ENCODE results near the gene RFX5. TPM values are rescaled to one million over a fixed set of nuclear protein-coding genes. Genes with fewer than 3 reads are reported as not detected.

The RFX5 gene
- polyA plus RNA-seq, 2 of the 4 experiments (the other 2 are of a cell fraction) = 55.9 to 60.1 TPM

DNA sequence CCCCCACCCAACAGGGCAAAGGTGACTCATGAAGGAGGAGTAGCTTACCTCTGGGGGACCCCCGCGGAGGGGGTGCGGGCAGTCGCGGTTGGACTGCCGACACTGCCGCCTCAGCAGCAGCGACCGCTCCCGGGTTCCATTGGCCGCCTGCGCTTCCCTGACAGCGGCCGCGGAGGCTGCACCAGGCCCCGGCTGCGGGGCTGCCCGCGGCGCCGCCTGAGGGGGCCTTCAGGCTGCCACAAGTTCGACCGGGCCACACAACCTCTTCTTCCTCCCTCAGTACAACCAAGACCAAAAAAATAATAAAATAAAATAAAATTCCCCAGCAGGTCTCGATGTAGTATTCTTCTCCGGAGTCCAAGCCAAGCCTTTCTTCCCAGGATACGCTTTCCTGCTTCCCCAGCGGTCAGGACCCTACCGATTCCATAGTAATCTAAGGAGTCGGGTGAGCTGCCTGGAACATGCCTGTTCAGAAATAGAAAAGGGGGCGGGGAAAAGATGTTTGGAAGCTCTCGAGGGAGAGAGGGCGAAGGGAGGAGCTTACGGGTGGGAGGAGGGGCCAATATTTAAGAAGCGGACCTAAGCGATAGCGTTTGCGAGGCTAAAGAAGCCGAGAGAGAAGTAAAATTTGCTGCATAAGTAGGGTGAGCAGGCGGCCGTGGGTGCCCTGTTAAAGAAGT, 19.7 kb downstream of the RFX5 start, which contains the start of gene PI4KB (continued):
- no peak for TF ChIP-seq TP53 (CRISPR knock-in tag; IDR thresholded peaks at IDR 0.05)
- no peak for TF ChIP-seq CBX2 (IDR thresholded peaks at IDR 0.05; ENCODE audit: borderline replicate concordance, low read depth)
- TF ChIP-seq RARB (CRISPR knock-in tag; IDR thresholded peaks at IDR 0.05) = no peak
- TF ChIP-seq, protein P1, sequence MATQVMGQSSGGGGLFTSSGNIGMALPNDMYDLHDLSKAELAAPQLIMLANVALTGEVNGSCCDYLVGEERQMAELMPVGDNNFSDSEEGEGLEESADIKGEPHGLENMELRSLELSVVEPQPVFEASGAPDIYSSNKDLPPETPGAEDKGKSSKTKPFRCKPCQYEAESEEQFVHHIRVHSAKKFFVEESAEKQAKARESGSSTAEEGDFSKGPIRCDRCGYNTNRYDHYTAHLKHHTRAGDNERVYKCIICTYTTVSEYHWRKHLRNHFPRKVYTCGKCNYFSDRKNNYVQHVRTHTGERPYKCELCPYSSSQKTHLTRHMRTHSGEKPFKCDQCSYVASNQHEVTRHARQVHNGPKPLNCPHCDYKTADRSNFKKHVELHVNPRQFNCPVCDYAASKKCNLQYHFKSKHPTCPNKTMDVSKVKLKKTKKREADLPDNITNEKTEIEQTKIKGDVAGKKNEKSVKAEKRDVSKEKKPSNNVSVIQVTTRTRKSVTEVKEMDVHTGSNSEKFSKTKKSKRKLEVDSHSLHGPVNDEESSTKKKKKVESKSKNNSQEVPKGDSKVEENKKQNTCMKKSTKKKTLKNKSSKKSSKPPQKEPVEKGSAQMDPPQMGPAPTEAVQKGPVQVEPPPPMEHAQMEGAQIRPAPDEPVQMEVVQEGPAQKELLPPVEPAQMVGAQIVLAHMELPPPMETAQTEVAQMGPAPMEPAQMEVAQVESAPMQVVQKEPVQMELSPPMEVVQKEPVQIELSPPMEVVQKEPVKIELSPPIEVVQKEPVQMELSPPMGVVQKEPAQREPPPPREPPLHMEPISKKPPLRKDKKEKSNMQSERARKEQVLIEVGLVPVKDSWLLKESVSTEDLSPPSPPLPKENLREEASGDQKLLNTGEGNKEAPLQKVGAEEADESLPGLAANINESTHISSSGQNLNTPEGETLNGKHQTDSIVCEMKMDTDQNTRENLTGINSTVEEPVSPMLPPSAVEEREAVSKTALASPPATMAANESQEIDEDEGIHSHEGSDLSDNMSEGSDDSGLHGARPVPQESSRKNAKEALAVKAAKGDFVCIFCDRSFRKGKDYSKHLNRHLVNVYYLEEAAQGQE (IDR thresholded peaks at IDR 0.05) = no peak
- peak; percentile 59 to 73; a peak in 4 of 5 replicates for TF ChIP-seq JUN (IDR thresholded peaks at IDR 0.05)
- TF ChIP-seq MAZ (IDR thresholded peaks at IDR 0.05; ENCODE audit: borderline replicate concordance, low read depth, low read length) = no peak
- TF ChIP-seq, protein P2, sequence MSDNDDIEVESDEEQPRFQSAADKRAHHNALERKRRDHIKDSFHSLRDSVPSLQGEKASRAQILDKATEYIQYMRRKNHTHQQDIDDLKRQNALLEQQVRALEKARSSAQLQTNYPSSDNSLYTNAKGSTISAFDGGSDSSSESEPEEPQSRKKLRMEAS (IDR thresholded peaks at IDR 0.05) = 0 out of 2 replicates have a peak, but pooled peaks have one; percentile 20
- TF ChIP-seq, protein P3, sequence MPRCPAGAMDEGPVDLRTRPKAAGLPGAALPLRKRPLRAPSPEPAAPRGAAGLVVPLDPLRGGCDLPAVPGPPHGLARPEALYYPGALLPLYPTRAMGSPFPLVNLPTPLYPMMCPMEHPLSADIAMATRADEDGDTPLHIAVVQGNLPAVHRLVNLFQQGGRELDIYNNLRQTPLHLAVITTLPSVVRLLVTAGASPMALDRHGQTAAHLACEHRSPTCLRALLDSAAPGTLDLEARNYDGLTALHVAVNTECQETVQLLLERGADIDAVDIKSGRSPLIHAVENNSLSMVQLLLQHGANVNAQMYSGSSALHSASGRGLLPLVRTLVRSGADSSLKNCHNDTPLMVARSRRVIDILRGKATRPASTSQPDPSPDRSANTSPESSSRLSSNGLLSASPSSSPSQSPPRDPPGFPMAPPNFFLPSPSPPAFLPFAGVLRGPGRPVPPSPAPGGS (IDR thresholded peaks at IDR 0.05) = no peak; the same call in 2 of the 3 replicates
- TF ChIP-seq ZC3H11A (IDR thresholded peaks at IDR 0.05) = no peak
- TF ChIP-seq RAD21 (conservative IDR thresholded peaks at IDR 0.05 in 1 of 2, IDR thresholded peaks at IDR 0.05 in 1 of 2) = 0 out of 5 replicates have a peak, but pooled peaks of 1 of the 2 experiments have one; percentile 2

DNA sequence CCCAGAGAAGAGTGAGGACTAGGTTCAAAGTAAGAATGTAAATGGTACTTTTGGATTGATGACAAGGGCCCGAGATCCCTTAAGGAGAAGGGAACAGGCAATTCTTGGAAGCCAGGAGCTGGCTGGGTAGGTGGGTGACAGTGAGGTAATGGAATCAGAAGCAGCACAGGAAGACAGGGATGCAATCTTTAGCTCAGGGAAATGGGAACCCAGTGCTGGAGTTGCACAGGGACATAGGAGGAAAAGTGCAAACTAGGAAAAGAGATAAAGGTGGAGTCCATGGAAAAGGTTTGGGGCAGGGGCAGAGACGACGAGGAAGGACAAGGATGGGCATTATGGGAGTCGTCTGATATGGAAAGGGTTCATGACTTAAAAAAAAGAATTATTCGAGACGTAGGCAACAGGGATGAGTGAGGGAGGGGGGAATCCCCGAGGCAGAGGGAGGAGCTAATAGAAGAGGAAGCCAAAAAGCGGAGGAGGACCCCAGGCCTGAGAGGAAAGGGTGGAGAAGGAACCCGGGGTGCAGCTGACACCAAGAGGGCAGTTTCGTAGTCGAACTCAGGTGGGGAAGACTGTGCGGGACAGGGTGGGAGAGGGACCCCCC, 20.3 kb downstream of the RFX5 start:
- ChIA-PET POLR2A (interaction anchor here (0.7 to 2.6 kb wide), 5 partner anchors 10 to 127 kb away, joined by 5 to 13 read pairs (median 8); partner anchors contain the start of gene ZNF687), CTCF (interaction anchor here (0.9 to 42.1 kb wide), 8 partner anchors 11 to 80 kb away, joined by 3 to 831 read pairs (median 12); no protein-coding TSS in a partner anchor)
- ATAC-seq (peak; percentile 35 to 50), DNase-seq (ENCODE audit: low read depth in 1 of 2, low spot score in 1 of 2) (peak; percentile 16 to 52), FAIRE-seq (no peak)
- peaks cover 17% of the 10 kb centered on the region for H3K4me1 ChIP-seq
- 4% methylated on average over 12 of the region's 12 CpGs for WGBS (ENCODE audit: missing lambda C conversion rate)
- peak overlapping the region; percentile 84 for H3K4me3 ChIP-seq
- peak overlapping the region; percentile 97 for H3K4me2 ChIP-seq
- peak overlapping the region; percentile 92 to 95 for H3K27ac ChIP-seq
- no peaks in the 10 kb centered on the region for H3K9me3 ChIP-seq
- no peak for TF ChIP-seq NPAS2 (CRISPR knock-in tag; IDR thresholded peaks at IDR 0.05; ENCODE audit: borderline replicate concordance)
- TF ChIP-seq, protein P4, sequence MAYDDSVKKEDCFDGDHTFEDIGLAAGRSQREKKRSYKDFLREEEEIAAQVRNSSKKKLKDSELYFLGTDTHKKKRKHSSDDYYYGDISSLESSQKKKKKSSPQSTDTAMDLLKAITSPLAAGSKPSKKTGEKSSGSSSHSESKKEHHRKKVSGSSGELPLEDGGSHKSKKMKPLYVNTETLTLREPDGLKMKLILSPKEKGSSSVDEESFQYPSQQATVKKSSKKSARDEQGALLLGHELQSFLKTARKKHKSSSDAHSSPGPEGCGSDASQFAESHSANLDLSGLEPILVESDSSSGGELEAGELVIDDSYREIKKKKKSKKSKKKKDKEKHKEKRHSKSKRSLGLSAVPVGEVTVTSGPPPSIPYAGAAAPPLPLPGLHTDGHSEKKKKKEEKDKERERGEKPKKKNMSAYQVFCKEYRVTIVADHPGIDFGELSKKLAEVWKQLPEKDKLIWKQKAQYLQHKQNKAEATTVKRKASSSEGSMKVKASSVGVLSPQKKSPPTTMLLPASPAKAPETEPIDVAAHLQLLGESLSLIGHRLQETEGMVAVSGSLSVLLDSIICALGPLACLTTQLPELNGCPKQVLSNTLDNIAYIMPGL (CRISPR knock-in tag; IDR thresholded peaks at IDR 0.05; ENCODE audit: borderline replicate concordance) = no peak
- TF ChIP-seq, protein P5, sequence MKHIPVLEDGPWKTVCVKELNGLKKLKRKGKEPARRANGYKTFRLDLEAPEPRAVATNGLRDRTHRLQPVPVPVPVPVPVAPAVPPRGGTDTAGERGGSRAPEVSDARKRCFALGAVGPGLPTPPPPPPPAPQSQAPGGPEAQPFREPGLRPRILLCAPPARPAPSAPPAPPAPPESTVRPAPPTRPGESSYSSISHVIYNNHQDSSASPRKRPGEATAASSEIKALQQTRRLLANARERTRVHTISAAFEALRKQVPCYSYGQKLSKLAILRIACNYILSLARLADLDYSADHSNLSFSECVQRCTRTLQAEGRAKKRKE (CRISPR knock-in tag; IDR thresholded peaks at IDR 0.05; ENCODE audit: low read depth) = no peak
- no peak for TF ChIP-seq HOXB13 (CRISPR knock-in tag; IDR thresholded peaks at IDR 0.05; ENCODE audit: low read depth)
- TF ChIP-seq, protein P1 (IDR thresholded peaks at IDR 0.05) = no peak
- no peak for TF ChIP-seq PHF8 (IDR thresholded peaks at IDR 0.05; ENCODE audit: borderline replicate concordance, low read depth)
- TF ChIP-seq, protein P6, sequence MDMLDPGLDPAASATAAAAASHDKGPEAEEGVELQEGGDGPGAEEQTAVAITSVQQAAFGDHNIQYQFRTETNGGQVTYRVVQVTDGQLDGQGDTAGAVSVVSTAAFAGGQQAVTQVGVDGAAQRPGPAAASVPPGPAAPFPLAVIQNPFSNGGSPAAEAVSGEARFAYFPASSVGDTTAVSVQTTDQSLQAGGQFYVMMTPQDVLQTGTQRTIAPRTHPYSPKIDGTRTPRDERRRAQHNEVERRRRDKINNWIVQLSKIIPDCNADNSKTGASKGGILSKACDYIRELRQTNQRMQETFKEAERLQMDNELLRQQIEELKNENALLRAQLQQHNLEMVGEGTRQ (IDR thresholded peaks at IDR 0.05) = no peak
- TF ChIP-seq ZNF302 (CRISPR knock-in tag; IDR thresholded peaks at IDR 0.05) = no peak
- TF ChIP-seq ZSCAN20 (CRISPR knock-in tag; IDR thresholded peaks at IDR 0.05) = no peak
- TF ChIP-seq RCOR1 (IDR thresholded peaks at IDR 0.05; ENCODE audit: low read depth, low read length) = no peak
- TF ChIP-seq, protein P7, sequence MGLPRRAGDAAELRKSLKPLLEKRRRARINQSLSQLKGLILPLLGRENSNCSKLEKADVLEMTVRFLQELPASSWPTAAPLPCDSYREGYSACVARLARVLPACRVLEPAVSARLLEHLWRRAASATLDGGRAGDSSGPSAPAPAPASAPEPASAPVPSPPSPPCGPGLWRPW (IDR thresholded peaks at IDR 0.05) = no peak
